ENCODE results near the gene PRCD.
"Not testable (repeated sequence)": the region's sequence is repeated elsewhere in the genome, so short reads cannot be mapped to it uniquely, and the experiment has no call there.

Gene PRCD

DNA sequence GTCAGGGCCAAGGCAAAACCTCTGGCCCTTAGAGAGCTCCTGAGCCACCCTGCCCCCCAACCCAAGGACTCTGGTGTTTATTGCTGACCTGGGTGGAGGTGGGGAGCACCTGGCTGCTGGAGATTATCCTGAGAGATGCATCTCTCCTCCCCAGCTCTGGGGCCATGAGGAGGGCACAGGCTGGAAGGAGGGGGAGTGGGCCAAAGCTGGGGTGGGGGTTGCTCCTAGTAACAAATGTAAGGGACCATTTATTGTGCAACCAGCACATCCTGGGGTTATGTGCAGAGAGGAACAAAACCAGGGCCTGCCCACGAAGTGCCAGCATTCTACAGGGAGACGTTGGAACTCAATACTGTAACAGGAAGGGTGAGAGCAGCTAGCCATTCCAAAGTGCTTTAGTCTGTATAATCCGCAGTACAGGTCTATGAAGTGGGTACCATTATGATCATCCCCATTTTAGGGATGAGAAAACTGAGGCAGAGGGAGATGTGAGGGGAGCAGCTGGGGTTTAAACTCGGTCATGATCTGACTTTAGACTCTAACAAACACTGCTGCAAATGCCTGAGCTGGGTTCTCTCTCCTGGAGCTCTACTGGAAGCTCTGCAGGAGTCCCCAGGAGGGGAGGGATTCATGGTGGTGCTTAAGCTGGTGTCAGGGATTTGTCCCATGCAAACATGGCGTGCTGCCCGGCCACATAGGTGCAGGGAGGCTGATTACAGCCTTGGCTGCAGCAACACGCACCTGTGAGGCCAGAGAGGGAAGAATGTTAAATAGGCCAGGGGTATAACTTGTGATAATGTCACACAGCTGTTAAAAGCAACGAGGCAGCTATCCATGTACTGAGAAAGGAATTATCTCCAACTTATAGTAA is 37.3 kb upstream of the PRCD start:
- no peak for DNase-seq (ENCODE audit: low read depth in 4 of 4, low spot score in 1 of 4)

DNA sequence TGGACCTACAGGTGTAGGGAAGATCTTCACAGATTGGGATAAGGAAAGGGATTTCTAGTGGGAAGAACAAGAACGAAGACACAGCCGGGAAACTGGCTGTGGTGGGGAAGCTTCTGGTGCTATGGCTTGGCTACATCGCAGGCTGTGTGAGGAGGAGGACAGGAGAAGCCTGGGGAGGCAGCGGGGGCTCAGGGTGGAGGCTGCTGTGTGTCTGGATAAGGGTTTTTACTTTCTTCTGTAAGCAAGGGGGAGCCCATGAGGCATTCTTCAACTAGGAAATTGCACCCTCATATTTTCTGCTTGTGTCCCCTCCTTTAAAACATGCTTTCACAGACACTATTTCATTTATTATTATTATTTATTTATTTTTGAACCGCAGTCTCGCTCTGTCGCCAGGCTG is 35.7 kb upstream of the PRCD start:
- DNase-seq (ENCODE audit: low read depth in 4 of 4, low spot score in 1 of 4) = no peak

DNA sequence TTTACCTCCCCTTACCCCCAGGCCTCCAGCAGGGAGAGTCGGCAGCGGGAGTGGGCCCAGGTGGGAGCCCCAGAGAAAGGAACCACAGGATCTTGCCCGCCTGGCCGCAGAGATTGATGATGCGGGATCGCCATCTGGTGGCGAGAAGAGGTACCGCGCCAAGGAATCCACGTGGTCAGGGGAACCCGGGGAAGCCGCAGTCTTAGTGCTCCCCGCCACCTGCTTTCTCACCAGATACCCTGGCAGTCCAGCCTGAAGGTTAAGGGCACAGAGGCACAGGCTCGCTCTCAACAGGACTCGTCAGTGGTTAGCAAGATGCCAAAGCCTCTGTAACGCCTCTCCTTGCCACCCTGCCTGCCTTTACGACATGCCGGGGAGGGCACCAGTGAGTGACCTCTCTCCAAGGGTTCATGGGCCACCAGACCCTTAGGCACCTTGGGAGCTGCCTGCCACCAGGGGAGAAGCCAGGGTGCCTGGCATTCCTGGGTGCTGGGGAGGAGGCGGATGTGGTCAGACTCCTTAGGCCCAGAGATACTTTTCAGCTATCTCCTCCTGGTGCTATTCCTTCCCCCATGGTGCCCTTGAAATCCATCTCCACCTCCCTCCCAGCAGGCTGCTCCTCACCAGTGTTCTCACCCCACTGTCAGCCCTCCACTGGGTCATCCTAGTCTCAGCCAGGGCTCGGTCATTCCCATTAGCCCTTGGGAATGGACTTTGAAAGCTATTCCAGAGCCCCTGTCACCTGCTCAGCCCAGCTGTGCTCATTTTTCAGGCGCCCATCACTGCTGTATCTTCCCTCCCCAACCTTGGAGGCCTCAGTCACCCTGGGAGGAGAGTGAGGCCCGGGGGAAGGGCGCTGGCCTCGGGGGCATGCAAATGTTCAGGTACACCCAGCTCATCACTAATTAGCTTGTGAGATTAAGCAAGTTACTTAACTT is 33.2 kb upstream of the PRCD start:
- peak; percentile 72 to 84 (median 82) for DNase-seq (ENCODE audit: low read depth in 4 of 4, low spot score in 1 of 4)

DNA sequence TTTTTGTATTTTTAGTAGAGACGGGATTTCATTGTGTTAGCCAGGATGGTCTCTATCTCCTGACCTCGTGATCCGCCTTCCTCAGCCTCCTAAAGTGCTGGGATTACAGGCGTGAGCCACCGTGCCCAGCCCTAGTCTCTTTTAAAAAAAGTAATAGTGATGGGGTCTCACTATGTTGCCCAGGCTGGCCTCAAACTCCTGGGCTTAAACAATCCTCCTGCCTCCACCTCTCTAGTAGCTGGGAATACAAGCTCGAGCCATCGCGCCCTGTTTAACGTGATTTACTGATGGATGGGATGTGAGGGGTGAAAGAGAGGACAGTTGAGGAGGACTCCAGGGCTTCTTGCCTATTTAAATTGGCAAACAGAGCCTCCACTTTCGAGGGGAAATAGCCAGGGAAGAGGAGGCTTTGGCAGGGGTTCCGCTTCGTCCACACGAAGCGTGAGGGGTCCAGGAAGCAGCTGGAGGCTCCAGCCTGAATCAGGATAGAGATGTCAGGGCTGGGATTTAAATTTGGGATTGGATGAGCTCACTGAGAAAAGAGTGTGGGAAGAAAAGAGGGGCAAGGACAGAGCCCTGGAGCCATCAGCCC is 31.3 kb upstream of the PRCD start:
- not testable (repeated sequence) for DNase-seq (ENCODE audit: low read depth in 4 of 4, low spot score in 1 of 4)

DNA sequence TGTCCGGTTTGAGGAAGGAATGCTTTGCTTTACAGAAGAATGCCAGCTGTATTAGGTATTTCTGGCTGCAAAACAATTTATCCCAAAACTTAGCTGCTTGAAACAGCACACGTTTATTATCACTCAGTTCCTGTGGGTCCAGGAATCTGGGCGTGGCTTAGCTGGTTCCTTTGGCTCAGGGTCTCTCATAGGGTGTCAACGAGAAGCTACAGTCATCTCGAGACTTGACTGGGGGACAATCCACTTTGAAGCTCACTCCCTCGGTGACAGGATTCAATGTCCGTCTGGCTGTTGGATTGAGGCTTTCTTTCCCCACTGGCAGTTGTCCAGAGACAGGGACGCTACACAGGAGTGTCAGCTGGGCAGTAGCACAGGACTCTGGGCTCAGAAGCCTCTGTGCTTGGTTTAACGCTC is 29.0 kb upstream of the PRCD start:
- no peak for DNase-seq (ENCODE audit: low read depth in 4 of 4, low spot score in 1 of 4)

DNA sequence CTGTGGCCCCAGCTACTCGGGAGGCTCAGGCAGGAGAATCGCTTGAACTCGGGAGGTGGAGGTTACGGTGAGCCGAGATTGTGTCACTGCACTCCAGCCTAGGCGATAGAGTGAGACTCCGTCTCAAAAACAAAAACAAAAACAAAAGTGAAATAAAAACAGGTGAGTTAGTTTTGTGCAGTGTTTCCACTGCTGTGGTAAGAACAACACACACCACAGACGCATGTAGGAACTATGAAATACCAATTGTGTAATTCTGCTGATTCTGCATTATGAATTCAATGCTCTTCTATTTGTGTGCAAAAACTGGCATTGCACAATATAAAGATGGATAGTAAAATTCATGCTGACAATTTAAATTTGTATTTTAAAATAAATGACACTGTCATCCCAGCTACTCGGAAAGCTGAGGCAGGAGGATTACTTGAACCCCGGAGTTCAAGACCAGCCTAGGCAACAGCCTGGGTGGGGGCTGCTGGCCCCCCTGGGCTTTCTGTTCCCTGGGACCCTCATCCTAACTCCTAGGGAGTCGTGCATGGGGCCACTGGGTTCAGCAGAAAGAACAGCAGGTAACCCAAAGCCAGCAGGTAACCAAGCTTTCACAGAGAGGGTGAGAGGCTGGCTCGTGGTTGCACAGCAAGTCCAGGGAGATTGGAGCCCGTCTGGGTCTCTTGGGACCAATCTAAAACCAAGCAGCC is 28.0 kb upstream of the PRCD start:
- no peak for DNase-seq (ENCODE audit: low read depth in 4 of 4, low spot score in 1 of 4)

- DNase-seq (ENCODE audit: low read depth in 4 of 4, low spot score in 1 of 4) = no peak
These were observed 27.2 kb upstream of the PRCD start for GRCh38 chr17:76512366-76513305.

DNA sequence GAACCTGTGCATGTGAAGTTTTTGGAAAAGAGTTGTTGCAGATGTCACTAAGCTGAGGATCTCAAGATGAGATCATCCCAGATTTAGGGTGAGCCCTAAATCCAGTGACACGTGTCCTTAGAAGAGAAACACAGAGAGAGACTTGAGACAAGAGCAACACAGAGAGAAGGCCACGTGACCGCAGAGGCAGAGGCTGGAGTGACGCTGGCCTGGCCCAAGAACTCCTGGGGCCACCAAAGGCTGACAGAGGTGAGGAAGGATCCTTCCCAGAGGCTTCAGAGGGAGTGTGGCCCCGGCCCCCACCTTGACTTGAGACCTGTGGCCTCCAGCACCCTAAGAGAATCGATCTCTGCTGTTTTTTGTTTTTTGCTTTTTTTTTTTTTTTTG is 26.5 kb upstream of the PRCD start:
- no peak for DNase-seq (ENCODE audit: low read depth in 4 of 4, low spot score in 1 of 4)

- not testable (repeated sequence) for DNase-seq (ENCODE audit: low read depth in 4 of 4, low spot score in 1 of 4)
These were observed 25.5 kb upstream of the PRCD start for GRCh38 chr17:76514355-76514754.

GRCh38 chr17:76515274-76515949 is 24.4 kb upstream of the PRCD start:
- DNase-seq (ENCODE audit: low read depth in 4 of 4, low spot score in 1 of 4) = peak; percentile 42 to 74 (median 56)

DNA sequence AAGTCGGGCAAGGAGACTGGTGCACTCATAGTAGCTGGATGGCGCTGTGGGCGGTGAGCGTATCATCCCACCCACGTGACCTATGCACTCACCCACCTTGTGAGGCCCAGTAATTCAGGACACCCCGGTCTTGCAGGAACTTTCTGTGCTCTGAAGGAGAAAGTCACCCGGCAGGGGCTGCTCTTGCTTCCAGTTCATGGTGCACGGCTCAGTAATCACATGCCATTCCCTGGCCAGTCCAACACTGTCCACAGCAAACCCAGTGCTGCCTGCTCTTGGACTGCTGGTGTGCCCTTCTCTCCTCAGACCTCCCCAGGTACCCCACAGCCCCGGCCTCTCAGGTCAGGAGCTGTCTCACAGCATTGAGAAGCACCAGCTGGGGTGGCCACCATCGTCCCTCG is 22.2 kb upstream of the PRCD start:
- DNase-seq (ENCODE audit: low read depth in 4 of 4, low spot score in 1 of 4) = no peak

- DNase-seq (ENCODE audit: low read depth in 4 of 4, low spot score in 1 of 4) = no peak
These were observed 20.5 kb upstream of the PRCD start for GRCh38 chr17:76519048-76519966.

- no peak for DNase-seq (ENCODE audit: low read depth in 4 of 4, low spot score in 1 of 4)
These were observed 18.6 kb upstream of the PRCD start for GRCh38 chr17:76521262-76521661.

- DNase-seq (ENCODE audit: low read depth in 4 of 4, low spot score in 1 of 4) = not testable (repeated sequence)
These were observed 18.2 kb upstream of the PRCD start for GRCh38 chr17:76521683-76522082.

- DNase-seq (ENCODE audit: low read depth in 4 of 4, low spot score in 1 of 4) = peak; percentile 60 to 70 (median 64)
These were observed 16.5 kb upstream of the PRCD start for GRCh38 chr17:76523084-76524037.

DNA sequence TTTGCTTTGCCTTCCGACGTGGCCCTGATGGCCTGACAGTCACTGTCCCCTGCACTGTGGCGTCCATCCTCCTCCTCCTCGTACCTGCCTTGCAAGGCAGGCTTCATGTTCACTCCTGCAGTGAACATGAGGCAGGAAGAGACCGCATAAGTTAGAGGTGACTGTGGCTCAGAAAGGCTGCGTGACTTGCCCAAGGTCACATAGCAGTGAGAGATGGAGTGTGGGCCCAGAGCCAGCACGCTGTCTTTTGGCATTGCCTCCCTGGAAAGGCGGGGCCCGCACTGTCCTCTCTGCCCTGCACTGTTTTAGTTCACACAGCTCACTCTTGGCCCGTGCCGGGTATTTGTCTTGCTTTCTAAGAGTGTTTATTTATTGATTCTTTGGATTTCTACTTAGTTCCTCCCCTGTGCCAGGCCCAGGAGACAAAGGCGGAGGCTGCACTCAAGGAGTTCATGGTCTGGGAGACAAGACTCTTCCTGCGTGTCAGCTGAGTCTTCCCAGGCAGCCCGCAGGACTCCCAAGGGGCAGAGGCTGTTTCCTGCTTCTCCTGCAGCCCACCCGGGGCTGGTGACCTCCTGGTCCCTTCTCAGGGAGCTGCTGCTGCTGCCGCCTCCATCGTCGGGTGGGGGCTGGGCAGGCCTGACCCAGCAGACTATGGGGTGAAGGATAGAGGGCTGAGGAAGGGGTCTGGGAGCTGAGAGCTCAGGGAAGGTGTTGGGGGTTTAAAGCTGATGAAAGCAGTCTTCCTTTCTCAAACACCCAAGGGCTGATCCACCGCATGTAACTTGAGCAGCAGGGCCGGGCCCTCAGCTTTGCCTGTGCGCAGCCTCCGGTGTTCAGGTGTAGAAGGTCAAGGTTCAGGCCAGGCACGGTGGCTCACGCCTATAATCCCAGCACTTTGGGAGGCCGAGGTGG is 15.0 kb upstream of the PRCD start:
- no peak for DNase-seq (ENCODE audit: low read depth in 4 of 4, low spot score in 1 of 4)
